H1 (cell line): ENCODE results near the gene HPX. TPM values are rescaled to one million over a fixed set of nuclear protein-coding genes. Genes with fewer than 3 reads are reported as not detected.

Experiments
- polyA plus RNA-seq, 7 experiments: library from polyadenylated mRNA; depleted of rRNA in 3 of 7; stranded (reverse) in 5 of 7; unstranded in 2 of 7; fragments of >200 nt in 5 of 7; fragments of 200-250 nt in 2 of 7; gene quantifications; 1 replicate in 5 of 7; 2 replicates in 1 of 7; 4 replicates in 1 of 7; pipeline versions ENCODE4 v1.2.1 to v1.2.3, GENCODE V29; 2011 to 2013; ENCODE audit warnings: missing spikeins in 2 of 7, mixed read lengths in 2 of 7
- total RNA-seq: library from RNA; stranded (reverse); fragmentation: NEBNext Ultra II Directional; extraction: Animal tissue kit (Norgen Biotek cat#: 25700); gene quantifications from 2 replicates; pipeline ENCODE4 v1.2.1, GENCODE V29; 2021
- TF ChIP-seq, protein P1 (sequence below): IDR thresholded peaks from 2 replicates; pipeline ENCODE4 v1.6.1; 2012; ENCODE audit warnings: low read length, inconsistent platforms

HPX gene
- total and polyA plus RNA-seq, 2 of the 8 experiments (the other 6 are each of a cell fraction or from before 2014, with no cell fraction given), result 0.80 to 0.97 TPM

DNA sequence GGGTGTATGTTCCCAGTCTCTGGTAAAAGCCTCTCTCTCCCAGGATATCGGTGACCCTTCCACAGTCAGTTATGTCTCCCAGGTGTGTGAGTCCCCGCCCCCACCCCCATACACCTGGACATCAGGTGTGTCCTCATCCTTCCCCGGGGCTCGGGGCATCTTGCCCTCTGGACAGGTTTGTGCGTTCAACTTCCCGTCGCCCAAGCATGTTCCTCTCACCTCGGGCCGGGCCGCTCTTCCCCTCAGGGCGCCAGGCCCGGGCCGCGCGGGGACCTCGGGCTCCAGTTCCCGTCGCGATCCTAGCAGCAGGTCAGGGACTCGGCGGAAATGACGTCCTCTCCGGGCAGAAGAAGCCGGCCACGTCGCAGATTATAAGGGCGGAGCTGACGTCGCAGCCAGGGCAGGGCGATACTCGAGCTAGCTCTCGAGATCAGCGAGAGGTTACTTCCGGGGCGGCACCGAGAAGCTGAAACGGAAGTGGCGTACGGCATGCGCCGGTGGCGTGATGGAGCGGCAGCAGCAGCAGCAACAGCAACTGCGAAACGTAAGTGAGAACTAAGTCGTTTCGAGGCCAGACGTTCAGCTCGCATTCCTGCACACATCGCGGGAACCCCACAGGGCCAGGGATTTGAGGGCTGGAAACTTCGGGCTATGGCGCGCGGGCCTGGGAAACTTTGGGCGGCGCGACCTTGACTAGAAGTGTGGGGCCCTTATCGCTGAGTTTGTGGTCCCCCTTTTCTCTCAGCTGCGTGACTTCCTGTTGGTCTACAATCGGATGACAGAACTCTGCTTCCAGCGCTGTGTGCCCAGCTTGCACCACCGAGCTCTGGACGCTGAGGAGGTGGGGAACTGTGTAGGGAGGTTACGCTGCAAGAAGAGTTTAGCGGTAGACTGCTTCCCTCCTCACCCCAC lies 40.5 kb upstream of the HPX start, which contains the start of the genes ARFIP2 and TIMM10B (continued):
- TF ChIP-seq, protein P1, sequence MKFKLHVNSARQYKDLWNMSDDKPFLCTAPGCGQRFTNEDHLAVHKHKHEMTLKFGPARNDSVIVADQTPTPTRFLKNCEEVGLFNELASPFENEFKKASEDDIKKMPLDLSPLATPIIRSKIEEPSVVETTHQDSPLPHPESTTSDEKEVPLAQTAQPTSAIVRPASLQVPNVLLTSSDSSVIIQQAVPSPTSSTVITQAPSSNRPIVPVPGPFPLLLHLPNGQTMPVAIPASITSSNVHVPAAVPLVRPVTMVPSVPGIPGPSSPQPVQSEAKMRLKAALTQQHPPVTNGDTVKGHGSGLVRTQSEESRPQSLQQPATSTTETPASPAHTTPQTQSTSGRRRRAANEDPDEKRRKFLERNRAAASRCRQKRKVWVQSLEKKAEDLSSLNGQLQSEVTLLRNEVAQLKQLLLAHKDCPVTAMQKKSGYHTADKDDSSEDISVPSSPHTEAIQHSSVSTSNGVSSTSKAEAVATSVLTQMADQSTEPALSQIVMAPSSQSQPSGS, result 0 out of 2 replicates have a peak, but pooled peaks have one; percentile 61
